Cardiac muscle cell (in vitro differentiated cells and primary cell): ENCODE data around the gene DOCK3. TPM values are rescaled to one million over a fixed set of nuclear protein-coding genes. Genes with fewer than 3 reads are reported as not detected.

Experiments used
- DNase-seq, 2 donors: peaks; one replicate each; pipeline versions ENCODE4 v3.0.0 to v3.0.0-alpha.2; 2010 to 2017; ENCODE audit warnings: low read depth in 1 of 2, low spot score in 1 of 2
- H3K27ac ChIP-seq: fragments of 200-600 bp; sonication (generic); 2 replicates; pipeline ENCODE4 v1.5.1; 2016
- H3K27me3 ChIP-seq: fragments of 200-600 bp; sonication (generic); 2 replicates; pipeline ENCODE4 v1.6.0; 2016; ENCODE audit warnings: control low read depth
- H3K36me3 ChIP-seq: fragments of 200-600 bp; sonication (generic); 2 replicates; pipeline ENCODE4 v1.5.1; 2016; ENCODE audit warnings: control low read depth
- H3K4me1 ChIP-seq: fragments of 200-600 bp; sonication (generic); 2 replicates; pipeline ENCODE4 v1.8.1; 2017; ENCODE audit warnings: low read depth, mild to moderate bottlenecking, mixed run types
- H3K4me3 ChIP-seq: fragments of 200-600 bp; sonication (generic); 2 replicates; pipeline ENCODE4 v1.5.1; 2016; ENCODE audit warnings: mild to moderate bottlenecking
- H3K9me3 ChIP-seq: fragments of 200-600 bp; sonication (generic); 2 replicates; pipeline ENCODE4 v1.5.1; 2017; ENCODE audit warnings: low read depth, mild to moderate bottlenecking, control low read depth
- polyA plus RNA-seq: library from polyadenylated mRNA; unstranded; fragments of >200 nt; fragmentation: Nextera tagmentation; extraction: Ambion mirVana; gene quantifications from 2 replicates; pipeline ENCODE4 v1.2.1, GENCODE V29; 2016
- total RNA-seq: library from RNA; depleted of rRNA; stranded (reverse); fragments of >200 nt; gene quantifications from 2 replicates; pipeline ENCODE4 v1.2.3, GENCODE V29; 2016
- TF ChIP-seq, protein P1 (sequence below): IDR thresholded peaks from 2 replicates; pipeline ENCODE4 v1.5.1; 2012; ENCODE audit warnings: low read depth, mild to moderate bottlenecking, low read length

The DOCK3 gene
- total and polyA plus RNA-seq, 2 experiments from 2014 or later: 0.56 to 1.3 TPM

DNA sequence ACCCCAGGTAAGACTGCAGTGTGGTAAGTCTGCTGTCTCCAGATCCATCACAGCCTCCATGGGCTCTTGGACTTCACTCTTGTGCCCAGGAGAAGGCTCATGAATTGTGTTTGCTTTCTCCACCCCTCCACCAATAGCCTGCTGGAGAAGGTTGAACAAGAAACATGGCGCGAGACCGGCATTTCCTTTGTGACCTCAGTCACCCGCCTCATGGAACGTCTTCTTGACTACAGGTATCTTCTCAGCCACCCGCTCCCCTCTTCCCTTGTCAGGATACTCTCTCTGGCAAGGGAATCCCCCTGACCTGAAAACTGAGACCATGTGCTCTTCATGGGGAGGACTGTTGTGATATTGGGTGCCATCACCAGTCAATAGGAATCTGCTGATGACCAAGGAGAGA, 658.3 kb downstream of the DOCK3 start:
- Histone ChIP-seq H3K36me3 (no peaks in the 10 kb centered on the region), H3K4me3 (no peak overlapping the region), H3K9me3 (no peaks in the 10 kb centered on the region), H3K27me3 (no peaks in the 10 kb centered on the region), H3K27ac (no peak overlapping the region), H3K4me1 (no peaks in the 10 kb centered on the region)
- TF ChIP-seq, protein P1, sequence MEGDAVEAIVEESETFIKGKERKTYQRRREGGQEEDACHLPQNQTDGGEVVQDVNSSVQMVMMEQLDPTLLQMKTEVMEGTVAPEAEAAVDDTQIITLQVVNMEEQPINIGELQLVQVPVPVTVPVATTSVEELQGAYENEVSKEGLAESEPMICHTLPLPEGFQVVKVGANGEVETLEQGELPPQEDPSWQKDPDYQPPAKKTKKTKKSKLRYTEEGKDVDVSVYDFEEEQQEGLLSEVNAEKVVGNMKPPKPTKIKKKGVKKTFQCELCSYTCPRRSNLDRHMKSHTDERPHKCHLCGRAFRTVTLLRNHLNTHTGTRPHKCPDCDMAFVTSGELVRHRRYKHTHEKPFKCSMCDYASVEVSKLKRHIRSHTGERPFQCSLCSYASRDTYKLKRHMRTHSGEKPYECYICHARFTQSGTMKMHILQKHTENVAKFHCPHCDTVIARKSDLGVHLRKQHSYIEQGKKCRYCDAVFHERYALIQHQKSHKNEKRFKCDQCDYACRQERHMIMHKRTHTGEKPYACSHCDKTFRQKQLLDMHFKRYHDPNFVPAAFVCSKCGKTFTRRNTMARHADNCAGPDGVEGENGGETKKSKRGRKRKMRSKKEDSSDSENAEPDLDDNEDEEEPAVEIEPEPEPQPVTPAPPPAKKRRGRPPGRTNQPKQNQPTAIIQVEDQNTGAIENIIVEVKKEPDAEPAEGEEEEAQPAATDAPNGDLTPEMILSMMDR: no peak
- DNase-seq: no peak

- DNase-seq: no peak
- Histone ChIP-seq H3K4me3 (no peak overlapping the region), H3K27me3 (no peaks in the 10 kb centered on the region), H3K27ac (no peak overlapping the region), H3K36me3 (no peaks in the 10 kb centered on the region), H3K9me3 (no peaks in the 10 kb centered on the region), H3K4me1 (no peaks in the 10 kb centered on the region)
- TF ChIP-seq, protein P1: no peak
Measured at GRCh38 chr3:51336261-51336660, 661.5 kb downstream of the DOCK3 start.

GRCh38 chr3:51337666-51338065, 662.9 kb downstream of the DOCK3 start:
- TF ChIP-seq, protein P1: no peak
- H3K4me3 ChIP-seq: no peak overlapping the region
- no peaks in the 10 kb centered on the region for H3K27me3 ChIP-seq
- DNase-seq: no peak
- no peaks in the 10 kb centered on the region for H3K4me1 ChIP-seq
- no peaks in the 10 kb centered on the region for H3K36me3 ChIP-seq
- H3K9me3 ChIP-seq: no peaks in the 10 kb centered on the region
- H3K27ac ChIP-seq: no peak overlapping the region

GRCh38 chr3:51338632-51339031, 663.9 kb downstream of the DOCK3 start:
- Histone ChIP-seq H3K4me3 (no peak overlapping the region), H3K9me3 (no peaks in the 10 kb centered on the region), H3K27me3 (no peaks in the 10 kb centered on the region), H3K4me1 (no peaks in the 10 kb centered on the region), H3K36me3 (no peaks in the 10 kb centered on the region), H3K27ac (no peak overlapping the region)
- DNase-seq: no peak
- TF ChIP-seq, protein P1: no peak

GRCh38 chr3:51340013-51340829, 665.5 kb downstream of the DOCK3 start:
- H3K27me3 ChIP-seq: no peaks in the 10 kb centered on the region
- no peaks in the 10 kb centered on the region for H3K9me3 ChIP-seq
- no peaks in the 10 kb centered on the region for H3K36me3 ChIP-seq
- TF ChIP-seq, protein P1: no peak
- H3K4me1 ChIP-seq: no peaks in the 10 kb centered on the region
- H3K4me3 ChIP-seq: no peak overlapping the region
- H3K27ac ChIP-seq: no peak overlapping the region
- peak in 1 of 2 donors; percentile 96 for DNase-seq
